HG02884 (cell line): ENCODE results near the gene DVL1.
A peak's percentile ranks its signal among the peaks of the same experiment; 100 is the strongest.

Experiments
- ATAC-seq: cut with Tn5 transposase; IDR thresholded peaks from one replicate; pipeline ENCODE4 v1.9.1; 2021; ENCODE audit warnings: mild to moderate bottlenecking, moderate library complexity; ENCODE audit not compliant: unreplicated experiment

The DVL1 gene

DNA sequence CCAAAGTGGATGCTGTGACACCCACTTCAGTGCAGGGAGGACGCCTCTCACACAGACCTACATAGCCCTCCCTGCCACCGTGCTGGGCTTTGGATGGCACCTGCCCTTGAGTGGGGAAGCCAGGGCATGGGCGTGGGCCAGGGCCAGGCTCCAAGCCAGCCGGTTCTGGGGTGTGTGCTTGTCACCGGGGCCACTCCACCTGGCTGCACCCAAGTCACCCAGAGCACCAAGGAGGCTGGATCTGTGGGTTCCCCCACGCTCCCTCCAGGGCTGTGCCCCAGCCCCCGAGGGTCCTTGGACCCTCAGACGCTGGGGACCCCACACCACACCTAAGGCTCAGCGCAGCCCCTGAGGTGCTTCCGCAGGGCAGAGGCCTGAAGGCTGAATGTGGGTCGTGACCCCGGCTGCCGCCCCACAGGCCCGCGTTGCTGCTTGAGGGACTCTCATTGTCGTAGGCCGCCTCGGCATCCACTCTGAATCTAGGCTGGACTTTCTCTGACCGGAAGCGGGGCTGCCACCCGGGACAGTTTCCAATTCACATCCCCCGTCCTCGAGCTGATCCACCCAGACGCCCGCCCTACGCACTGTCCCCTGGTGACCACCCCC lies 7.7 kb upstream of the DVL1 start:
- ATAC-seq = no peak

DNA sequence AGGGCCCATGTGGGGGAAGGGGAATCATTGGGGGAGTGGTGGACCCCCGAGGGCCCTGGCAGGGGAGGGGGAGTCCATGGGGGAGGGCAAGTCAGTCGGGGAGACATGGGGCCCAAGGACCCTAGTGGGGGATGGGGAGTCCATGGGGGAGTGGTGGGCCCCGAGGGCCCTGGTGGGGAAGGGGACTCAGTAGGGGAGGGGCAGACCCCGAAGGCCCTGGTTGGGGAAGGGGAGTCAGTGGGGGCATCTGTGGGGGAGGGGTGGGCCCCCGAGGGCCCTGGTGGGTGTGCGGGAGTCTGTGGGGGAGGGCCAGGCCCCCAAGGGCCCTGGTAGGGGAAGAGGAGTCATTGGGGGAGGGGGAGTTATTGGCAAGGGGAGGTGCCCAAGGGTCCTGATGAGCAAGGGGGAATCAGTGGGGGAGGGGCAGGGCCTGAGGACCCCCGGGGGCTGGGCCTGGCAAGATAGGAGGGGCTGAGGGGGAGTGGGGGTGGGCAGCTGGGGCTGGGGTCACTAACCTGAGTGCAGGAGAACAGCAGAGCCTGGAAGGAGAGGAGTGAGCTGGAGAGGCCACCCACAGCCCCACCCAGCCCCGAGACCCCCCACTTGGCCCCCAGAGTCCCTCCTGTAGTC lies 7.1 kb upstream of the DVL1 start:
- no peak for ATAC-seq

DNA sequence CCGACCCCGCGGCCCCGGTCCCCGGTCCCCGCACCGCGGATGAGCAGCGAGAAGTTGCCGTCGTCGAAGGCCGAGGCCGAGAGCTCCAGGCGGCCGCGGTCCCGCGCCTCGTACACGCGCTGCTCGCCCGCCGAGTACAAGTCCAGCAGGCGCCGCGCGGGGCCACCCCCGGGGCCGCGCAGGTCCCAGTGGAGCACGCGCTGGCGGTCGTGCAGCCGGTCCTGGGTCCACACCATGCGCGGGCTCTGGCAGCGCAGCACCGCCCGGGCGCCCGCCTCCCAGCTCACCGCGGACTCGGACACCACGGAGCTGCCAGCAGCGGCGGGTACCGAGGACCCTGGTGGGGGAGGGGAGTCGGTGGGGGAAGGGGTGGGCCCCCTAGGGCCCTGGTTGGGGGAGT lies 6.2 kb upstream of the DVL1 start:
- no peak for ATAC-seq

DNA sequence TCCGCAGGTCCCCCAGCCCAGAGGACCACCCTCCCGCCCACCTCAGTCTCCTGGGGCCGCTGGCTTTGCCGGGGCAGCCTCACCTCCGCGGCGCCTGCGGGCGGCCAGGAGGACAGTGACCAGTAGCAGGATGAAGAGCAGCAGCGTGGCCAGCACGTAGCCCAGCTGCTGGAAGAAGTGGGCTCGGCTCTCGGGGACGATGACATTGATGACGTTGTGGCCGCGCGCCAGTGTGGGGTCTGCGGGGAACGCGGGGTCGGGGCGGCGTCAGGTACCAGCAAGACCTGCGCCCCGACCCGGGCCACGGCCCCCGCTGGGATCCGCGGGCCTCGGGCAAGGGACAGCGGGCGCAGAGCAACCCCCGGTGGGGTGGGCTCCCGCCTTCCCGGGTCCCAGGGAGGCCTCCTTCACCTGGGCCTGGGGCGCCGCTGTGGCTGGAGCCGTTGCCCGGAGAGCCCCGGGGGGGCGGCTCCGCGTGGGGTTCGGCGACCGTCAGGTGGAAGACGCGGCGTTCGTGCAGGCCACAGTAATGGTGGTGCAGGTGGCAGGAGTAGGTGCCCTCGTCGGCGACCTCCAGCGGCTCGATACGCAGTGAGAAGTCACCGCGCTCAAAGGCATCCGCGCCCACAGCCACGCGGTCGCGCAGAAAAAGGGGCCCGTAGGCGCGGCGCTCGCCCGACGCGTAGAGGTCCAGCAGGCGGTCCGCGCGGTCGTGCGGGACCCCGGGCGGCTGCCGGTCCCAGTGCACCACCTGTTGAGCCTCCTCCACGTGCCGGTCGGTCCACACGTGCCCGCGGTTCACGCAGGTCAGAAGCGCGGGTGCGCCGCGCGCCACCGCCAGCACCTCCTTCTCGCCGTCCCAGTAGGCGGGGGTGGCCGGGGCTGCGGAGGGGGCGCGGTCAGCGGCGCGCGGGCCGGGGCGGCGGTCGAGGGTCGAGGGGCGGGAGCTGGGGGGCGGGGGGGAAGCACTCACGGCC lies 5.3 kb upstream of the DVL1 start:
- ATAC-seq = no peak

DNA sequence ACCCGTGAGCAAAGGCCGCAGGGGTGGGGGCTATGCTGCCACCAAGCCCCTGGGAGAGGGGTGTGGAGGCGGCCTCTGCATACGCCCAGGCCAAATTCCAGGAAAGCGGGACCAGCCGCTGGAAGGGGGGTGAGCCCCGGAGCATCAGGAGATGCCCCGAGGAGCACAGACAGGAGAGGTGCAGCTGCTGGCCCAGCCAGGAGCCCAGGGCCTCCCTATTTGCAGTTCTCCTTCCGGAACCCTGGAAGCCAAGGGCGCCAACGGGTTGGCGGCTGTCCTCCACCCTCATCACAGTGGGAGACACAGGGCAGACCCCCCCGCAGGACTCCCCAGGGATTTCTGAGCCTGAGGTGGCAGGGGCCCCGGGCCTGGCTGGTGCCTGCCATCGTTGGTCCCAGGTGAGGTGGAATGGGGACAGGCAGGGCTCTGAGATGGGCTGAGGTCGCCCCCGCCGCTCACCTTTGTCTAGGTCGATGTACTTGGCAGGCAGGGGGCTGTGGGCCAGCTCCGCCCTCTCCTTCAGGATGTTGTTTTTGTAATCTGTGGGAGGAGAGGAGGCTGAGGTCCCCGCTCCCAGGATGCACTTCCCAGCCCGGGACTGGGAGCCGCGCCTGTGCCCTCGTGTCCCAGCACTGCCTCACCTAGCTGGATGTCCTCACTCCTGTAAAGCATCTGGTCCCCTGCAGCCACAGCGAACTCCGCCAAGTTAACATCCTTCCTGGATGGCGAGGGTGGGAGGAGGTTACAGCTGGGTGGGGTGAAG lies 4.4 kb upstream of the DVL1 start:
- no peak for ATAC-seq

DNA sequence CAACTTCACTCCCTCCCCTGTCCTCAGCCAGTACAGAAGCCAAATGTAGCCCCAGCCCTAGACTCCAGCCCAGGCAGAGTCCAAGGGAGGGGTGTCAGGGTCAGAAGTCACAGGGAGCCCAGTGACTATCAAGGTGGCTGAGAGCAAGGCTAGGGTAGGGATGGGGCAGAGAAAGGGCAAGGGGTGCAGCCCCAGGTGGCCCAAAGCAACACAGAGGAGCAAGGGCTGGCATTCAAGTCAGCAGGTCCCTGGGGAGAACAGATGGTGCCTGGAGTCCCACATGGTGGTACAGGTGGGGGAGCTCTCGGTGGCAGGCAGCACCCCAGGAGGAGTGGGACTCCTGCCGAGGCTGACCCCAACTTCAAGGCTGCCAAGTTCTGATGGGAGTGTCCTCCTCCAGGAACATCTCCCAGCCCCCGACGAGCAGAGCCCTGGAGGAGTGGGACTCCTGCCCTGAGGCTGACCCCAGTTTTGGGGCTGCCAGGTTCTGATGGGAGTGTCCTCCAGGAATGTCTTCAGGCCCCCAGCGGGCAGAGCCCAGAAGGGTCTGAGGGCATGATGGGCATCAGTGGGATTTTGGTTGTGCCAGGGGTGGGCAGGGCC lies 3.7 kb upstream of the DVL1 start:
- no peak for ATAC-seq

DNA sequence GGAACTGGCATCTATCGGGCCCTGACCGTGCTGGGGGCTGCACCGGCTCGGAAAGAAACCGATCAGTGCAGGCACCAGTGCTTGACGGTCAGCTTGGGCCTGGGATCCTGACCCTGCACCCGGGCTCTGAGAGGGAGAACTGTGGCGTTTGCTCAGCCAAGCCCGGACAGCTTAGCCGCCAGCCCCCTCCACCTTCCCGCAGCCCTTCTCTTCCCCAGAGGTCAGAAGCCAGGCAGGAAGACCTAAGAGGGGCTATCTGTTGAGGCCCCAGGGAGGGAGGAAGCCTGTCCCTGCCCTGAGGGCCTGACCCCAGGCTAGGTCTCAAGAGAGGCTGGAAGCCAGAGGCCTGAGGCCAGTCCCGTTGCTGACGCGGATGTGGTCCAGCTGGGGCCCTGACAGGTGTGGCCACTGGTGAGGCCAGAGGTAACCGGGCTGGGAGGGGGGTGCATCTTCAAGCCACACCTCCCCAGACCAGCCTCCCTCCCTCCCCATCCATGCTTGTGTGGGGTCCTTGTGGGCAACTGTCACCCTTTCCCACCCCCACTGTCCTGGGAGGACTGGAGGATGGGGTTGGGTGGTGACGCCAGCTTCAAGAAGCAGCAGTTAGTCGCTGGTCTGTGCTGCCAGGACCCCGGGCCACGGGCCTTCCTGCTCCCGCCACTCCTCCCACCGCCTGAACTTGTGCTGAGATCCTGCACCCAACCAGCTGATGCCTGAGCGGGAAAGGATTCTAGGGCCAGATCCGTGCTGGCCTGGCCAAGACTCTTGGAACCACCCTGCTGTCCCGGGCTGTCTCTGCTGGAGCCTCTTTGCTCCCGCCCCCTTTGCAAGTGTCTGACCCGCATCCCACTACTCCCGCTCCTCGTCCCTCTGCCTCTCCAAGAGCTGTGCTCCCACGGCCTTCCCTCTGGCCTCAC lies 2.6 kb upstream of the DVL1 start:
- no peak for ATAC-seq

DNA sequence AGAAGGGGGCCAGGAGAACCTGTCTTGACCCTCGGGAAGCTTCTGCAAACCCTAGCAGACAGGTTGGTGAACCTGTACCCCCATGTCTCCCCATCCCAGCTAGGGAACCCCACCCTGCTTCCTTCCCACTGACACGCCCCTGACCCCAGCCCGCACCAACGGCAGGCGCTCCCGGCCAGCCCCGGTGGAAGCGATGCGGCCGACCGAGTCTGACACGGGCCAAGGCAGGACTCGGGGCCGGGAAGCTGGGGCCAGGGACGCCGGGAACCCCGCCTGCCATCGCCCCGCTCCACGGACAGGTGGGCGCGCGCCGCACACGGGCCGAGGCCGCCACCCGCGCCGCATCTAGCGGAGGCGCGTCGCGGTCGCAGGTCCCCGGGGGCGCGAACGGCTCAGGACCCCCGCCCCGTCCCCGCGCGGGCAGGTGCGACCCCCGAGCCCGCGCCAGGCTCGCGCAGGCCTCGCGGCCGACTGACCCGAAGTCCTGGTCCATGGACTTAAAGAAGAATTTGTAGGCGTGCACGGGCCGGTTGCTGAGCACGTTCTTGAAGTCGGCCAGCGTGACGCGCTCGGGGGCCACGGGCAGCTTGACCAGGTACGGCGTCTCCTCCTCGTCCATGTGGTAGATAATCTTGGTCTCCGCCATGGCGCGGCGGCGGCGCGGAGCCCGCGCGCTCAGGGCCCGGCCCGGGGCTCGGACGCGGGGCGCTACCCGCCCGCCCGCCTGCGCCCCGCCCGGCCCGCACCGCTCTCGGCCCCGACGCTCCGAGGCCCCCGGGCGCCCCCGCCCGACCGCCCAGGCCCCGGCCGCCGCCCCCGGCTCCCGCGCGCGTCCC lies 580 bp downstream of the DVL1 start:
- peak; percentile 15 for ATAC-seq

DNA sequence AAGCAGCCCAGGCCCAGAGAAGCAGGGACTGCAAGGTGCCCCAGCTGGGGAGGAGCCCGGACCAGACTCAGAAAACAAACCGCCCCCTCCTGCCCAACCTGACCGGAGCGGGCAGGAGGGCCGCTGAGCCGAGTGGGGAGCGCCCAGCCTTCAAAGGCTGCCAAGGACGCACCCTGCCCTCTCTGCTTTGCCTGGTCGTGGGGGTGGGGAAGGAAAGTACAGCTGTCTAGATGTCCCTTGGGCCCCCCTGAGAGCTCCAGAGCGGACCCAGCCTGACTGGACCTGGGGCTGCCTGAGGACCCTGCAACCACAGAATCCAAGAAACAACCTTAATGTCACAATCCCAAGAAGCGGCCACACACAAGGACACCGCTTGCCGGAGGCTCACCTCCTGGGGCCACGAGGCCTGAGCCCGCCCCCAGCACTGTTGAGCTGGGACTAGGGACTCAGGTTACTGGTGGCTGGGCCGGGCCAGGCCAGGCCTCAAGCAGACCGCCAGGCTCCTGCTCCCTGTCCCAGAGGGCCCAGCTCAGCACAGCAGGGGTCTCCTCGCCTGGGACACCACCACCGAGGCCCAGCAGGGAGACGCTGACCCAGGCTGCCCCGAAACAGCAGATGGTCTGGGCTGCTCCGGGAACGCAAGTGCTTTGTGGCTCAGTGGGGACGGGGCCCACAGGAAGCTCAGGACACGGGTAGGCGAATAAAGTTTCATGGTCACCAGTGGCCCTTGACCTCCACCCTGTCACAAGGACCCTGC lies 1.4 kb downstream of the DVL1 start:
- ATAC-seq = no peak

DNA sequence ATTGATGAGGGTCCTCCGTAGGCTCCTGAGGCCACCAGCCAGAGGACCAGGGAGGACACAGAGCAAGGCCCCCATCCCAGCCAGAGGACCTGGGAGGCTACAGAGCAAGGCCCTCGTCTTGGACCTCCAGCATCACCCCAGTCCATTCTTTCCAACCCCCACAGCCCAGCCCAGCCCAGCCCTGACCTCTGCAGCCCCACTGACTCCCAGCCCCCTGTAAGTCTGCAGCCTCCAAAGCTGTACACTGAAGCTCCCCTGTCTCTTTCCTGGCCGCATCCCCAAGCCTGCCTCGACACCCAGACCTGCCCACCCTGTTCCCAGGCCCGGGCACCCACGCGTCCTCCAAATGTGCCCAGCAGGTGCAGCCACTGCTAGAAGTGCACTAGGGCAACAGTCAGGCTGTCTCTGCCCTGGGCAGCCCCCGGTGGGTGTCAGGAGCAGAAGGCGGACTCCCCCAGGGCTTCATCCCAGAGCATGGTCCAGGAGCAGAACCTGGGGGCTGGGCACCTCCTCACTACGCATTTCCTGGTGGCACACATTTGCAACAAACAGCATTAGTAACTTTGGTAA lies 2.1 kb downstream of the DVL1 start:
- ATAC-seq = no peak

DNA sequence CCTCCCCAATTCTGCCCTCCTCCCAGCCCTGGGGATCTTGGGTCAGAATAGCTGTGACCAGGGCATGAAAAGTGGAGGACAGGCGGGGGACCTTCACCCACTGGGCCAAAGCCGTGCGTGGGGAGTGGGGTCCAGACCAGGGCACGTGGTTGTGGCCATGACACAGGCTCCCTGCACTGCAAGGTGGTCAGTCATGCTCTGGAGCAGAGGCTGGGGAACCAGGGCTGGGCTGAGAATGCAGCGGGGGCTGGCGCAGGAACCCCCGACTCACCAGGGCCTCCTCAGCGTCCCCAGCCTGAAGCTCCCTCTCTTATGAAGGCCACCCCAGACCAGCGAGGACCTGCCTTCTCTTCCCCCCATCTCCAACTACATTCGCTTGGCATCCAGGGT lies 2.7 kb downstream of the DVL1 start:
- no peak for ATAC-seq

DNA sequence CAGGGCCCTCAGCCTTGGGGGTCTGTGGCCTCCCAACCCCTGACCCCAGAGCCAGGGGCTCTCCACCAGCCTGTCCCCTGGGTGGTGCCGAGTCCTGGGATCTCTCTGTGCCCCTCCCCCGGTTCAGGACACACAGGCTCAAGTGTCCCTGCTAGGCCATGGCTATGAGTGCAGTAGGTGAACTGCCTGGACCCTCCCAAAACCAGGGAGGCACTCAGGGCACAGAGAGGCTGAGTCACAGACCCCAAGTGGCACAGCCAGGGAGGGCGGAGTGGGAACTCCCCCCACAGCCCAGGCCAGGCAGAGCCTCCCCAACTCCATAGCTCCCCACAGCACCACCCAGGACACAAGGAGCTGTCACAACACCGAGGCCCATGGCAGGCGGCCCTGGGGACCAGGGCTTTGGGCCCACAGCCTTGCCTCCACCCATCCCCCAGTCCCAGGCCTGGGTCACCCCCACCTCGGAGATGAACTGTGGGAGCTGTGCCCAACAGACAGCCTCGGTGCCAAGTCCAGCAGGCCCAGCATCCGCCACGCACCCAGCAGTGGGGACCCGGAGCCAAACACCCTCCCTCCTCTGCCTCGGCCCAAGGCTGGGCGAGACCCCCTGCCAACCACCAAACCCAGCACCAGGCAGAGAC lies 3.2 kb downstream of the DVL1 start:
- no peak for ATAC-seq

DNA sequence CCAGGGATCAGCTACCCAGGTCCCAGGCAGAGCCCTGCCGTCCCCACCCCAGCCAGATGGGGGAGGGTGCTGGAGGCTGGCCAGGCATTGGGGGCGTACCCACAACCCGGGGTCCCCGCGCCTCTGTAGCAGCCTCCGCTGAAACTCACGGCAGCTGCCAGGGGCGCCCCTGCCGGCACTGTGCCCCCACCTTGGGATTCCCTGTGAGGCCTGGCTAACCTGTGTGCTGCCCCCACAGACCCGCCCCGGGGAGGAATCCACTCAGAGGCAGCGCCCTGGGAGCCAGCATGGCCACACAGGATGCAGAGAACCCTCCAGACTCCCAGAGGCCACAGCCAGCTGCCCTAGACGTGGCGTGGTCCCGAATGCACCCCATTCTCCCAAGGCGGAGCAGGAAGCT lies 3.8 kb downstream of the DVL1 start:
- ATAC-seq = no peak

DNA sequence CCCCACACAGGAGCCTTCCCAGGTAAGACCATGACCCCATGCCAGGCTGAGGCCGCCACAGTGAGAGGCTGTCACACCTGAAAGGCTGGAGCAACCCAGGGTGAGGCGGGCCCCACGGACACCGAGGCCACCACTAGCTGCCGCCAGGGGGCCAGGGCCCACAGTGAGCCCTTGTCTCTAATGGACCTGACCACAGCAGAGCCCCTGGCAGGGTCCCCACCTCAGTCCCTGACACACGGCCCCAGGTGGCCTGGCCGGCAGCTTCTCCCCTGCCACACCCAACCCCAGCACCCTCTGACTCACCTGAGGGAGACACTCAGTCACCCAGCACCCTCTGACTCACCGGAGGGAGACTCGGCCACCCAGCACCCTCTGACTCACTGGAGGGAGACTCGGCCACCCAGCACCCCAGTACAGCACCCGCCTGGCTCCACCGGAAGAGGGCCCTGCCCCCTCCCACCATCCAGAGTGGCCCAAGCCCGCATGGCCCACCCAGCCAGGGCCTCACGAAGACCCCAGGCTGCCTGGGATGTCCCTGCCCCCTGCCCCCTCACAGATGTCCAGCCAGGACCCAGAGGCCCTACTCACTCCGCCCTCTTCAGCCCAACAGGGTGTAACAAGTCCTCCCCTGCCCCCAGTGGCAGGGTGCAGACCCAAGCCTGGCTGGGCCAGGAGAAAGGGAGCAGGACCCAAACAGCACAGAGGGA lies 4.4 kb downstream of the DVL1 start:
- ATAC-seq = no peak

DNA sequence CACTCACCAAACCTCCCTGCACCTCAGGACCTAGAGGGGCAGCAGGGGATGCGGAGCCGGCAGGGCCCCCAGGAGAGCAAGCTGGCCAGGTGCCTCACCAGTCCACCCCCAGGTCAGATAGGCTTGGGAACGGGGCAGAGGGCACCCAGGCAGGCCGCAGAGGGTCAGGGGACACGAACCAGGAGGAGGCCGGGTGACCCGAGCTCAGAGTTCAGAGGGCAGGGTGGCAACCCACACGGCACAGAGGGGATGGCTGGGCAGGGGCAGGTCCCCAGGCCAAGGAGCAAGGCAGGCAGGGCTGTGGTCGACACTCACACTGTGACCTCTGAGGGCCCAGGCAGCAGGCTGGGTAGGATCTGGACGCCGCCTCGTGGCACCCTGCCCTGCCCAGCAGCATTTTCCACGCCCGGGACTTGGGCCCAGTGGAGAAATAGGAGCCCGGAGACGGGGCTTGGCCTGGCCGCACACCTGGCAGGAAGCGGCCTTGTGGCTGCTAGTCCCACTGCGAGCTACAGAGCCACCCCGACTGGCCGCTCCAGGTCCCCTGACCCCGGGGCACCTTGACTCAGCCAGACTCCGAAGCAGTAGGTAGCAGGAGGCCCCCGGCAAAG lies 5.3 kb downstream of the DVL1 start:
- no peak for ATAC-seq

DNA sequence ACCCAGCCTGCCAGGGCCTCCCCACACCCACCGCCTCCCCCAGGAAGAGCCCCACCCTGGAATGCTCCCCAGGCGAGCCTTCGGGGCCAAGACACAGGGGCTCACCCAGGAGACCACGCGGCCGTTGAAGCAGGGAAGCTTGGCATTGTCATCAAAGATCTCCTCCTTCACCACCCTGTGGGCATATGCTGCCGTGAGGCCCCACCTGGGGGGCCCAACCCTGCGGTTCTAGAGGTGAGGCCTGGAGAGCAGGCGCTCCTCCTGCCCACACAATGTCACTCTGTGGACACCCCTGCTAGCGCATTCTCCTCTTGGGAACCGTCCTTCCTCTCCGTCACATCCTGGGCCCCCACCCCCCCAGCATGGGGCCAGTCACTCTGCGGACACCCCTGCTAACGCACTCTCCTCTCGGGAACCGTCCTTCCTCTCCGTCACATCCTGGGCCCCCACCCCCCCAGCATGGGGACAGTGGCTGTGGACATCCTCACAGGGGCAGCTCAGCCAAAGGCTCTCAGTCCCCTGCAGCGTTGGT lies 6.6 kb downstream of the DVL1 start:
- ATAC-seq = no peak
